Kidney (tissue), 14 donors: ENCODE results near the gene UNC45A. TPM values are rescaled to one million over a fixed set of nuclear protein-coding genes. Genes with fewer than 3 reads are reported as not detected.

ENCODE experiments used
- DNase-seq, 5 donors: peaks; one replicate each; pipeline ENCODE4 v3.0.0-alpha.2; 2013 to 2020
- FAIRE-seq: peaks from 2 replicates; lab custom pipeline; 2012; peaks lifted over from hg19 to GRCh38; lab: Jason Lieb, UNC
- H3K27ac ChIP-seq, 2 donors: one replicate each; pipeline ENCODE4 v1.7.0; 2013; ENCODE audit warnings: low read depth in 2 of 2, low read length in 2 of 2, inconsistent platforms in 1 of 2
- H3K27me3 ChIP-seq: one replicate; pipeline ENCODE4 v1.7.1; 2013; ENCODE audit warnings: low read length, inconsistent platforms; ENCODE audit not compliant: control insufficient read depth, insufficient read depth
- H3K36me3 ChIP-seq, 3 donors: one replicate each; pipeline versions ENCODE4 v1.7.0 to v1.7.1; 2013; ENCODE audit warnings: low read length in 3 of 3, control low read depth in 1 of 3, inconsistent platforms in 1 of 3; ENCODE audit not compliant: insufficient read depth in 3 of 3, control insufficient read depth in 2 of 3
- H3K4me1 ChIP-seq, 3 donors: one replicate each; pipeline versions ENCODE4 v1.7.0 to v1.7.1; 2013; ENCODE audit warnings: low read length in 3 of 3, inconsistent platforms in 1 of 3, low read depth in 1 of 3; ENCODE audit not compliant: control insufficient read depth in 2 of 3, insufficient read depth in 2 of 3
- H3K4me3 ChIP-seq, 3 donors: one replicate each; pipeline versions ENCODE4 v1.7.0 to v1.8.1; 2013; ENCODE audit warnings: low read length in 3 of 3, control low read depth in 1 of 3, inconsistent platforms in 1 of 3
- H3K9ac ChIP-seq, 3 donors: one replicate each; pipeline versions ENCODE4 v1.7.0 to v1.7.1; 2013; ENCODE audit warnings: low read length in 3 of 3, control low read depth in 1 of 3, inconsistent platforms in 1 of 3
- H3K9me3 ChIP-seq, 3 donors: one replicate each; pipeline versions ENCODE4 v1.7.0 to v1.7.1; 2013; ENCODE audit warnings: low read length in 3 of 3, control low read depth in 1 of 3, inconsistent platforms in 1 of 3; ENCODE audit not compliant: control insufficient read depth in 2 of 3, insufficient read depth in 1 of 3
- intact Hi-C: fragments of 100-400 bp; cut with DNase I; formaldehyde crosslinking; loops from one replicate; pipeline ENCODE4 v1.11.1; 2022
- polyA plus RNA-seq: library from polyadenylated mRNA; stranded (reverse); fragments of 350-450 nt; fragmentation: Illumina TruSeq; extraction: RNeasy Lipid Tissue Mini Kit (QIAGEN cat#74804); gene quantifications from one replicate; pipeline ENCODE4 v1.2.3, GENCODE V29; 2014; ENCODE audit warnings: low read depth, low replicate concordance; ENCODE audit not compliant: insufficient read depth
- total RNA-seq: library from RNA; stranded (reverse); fragmentation: NEBNext Ultra II Directional; extraction: Animal tissue kit (Norgen Biotek cat#: 25700); gene quantifications from one replicate; pipeline ENCODE4 v1.2.1, GENCODE V29; 2021
- TF ChIP-seq, protein P1 (sequence below): IDR thresholded peaks from 3 replicates; pipeline ENCODE4 v1.5.1; 2012; ENCODE audit warnings: mild to moderate bottlenecking, moderate library complexity, borderline replicate concordance; ENCODE audit not compliant: insufficient read depth; ENCODE audit errors: extremely low read depth
- donor health status: control.
- donor health status: control.
- donor health status: control.
- donor health status: control.
- donor health status: control.
- donor health status: DM: yes; HTN: yes; CAD: no.
- donor health status: Normal renal cell carcinoma (clear cell type).

The UNC45A gene
- total and polyA plus RNA-seq, 2 donors from 2014 or later = 48.9 to 62.8 TPM

DNA sequence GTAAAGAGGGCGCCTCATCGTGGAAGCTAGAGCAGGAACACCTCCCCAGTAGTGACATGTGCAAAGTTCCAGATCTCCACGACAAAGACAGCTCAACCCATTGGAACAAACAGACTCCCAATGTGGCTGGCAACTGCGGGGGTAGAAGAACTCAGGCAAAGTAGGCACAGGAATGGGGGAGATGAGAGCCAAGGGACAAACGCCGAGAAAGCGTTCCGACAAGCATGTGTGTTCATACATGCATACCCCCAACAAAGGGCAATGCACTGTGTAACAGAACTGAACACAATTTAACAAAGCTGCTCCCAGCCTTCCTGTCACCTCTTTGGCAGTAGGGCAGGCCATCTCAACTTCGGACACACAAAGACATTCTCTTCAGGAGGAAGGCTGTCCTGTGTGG is 31.2 kb downstream of the UNC45A start:
- Histone ChIP-seq H3K4me3 (no peak overlapping the region), H3K9ac (no peak overlapping the region), H3K36me3 (peaks cover 4 to 6% (median 4%) of the 10 kb centered on the region in 3 donors), H3K4me1 (no peaks in the 10 kb centered on the region), H3K27me3 (no peaks in the 10 kb centered on the region), H3K9me3 (no peaks in the 10 kb centered on the region), H3K27ac (no peak overlapping the region)
- intact Hi-C loops = no loop called here
- DNase-seq = no peak
- no peak for FAIRE-seq
- TF ChIP-seq, protein P1, sequence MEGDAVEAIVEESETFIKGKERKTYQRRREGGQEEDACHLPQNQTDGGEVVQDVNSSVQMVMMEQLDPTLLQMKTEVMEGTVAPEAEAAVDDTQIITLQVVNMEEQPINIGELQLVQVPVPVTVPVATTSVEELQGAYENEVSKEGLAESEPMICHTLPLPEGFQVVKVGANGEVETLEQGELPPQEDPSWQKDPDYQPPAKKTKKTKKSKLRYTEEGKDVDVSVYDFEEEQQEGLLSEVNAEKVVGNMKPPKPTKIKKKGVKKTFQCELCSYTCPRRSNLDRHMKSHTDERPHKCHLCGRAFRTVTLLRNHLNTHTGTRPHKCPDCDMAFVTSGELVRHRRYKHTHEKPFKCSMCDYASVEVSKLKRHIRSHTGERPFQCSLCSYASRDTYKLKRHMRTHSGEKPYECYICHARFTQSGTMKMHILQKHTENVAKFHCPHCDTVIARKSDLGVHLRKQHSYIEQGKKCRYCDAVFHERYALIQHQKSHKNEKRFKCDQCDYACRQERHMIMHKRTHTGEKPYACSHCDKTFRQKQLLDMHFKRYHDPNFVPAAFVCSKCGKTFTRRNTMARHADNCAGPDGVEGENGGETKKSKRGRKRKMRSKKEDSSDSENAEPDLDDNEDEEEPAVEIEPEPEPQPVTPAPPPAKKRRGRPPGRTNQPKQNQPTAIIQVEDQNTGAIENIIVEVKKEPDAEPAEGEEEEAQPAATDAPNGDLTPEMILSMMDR = no peak

DNA sequence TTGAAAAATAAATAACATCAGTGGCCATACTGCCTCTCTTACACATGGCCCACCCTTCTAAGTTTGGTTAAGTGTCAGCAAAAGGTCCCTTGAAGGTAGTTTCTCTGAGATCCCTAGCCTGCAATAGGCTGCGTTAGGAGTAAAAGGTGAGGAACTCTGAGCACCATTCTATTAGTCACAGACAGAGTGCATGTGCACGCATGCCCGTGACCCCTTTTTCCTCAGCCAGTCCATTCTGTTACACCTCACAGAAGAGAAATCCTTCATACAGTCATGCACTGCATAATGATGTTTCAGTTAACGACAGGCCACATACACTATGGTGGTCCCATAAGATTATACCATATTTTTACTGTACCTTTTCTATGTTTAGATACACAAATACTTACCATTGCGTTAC is 32.1 kb downstream of the UNC45A start:
- Histone ChIP-seq H3K36me3 (peaks cover 4 to 6% (median 4%) of the 10 kb centered on the region in 3 donors), H3K27me3 (no peaks in the 10 kb centered on the region), H3K4me1 (no peaks in the 10 kb centered on the region), H3K9me3 (no peaks in the 10 kb centered on the region), H3K4me3 (no peak overlapping the region), H3K9ac (no peak overlapping the region), H3K27ac (no peak overlapping the region)
- TF ChIP-seq, protein P1 = no peak
- intact Hi-C loops = no loop called here
- no peak for FAIRE-seq
- no peak for DNase-seq

DNA sequence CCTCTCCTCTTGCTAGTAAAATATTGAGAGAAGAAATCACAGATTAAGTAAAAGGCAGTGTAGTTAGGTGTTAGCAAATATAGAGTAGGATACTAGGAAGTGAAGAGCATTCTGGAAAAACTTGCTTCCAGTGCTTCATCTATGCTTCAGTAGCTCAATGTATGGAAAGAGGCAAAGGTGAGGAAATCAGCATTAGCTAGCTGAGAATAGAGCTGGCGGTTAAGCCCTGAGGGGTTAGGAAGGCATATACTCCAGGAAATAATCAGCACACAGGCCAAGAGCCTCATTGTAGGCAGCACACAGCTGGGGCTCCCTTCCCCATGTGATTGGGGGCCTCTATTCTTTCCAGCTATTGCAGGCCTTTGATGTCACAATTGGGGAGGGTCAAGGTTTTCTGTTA is 33.3 kb downstream of the UNC45A start:
- Histone ChIP-seq H3K27ac (no peak overlapping the region), H3K4me3 (no peak overlapping the region), H3K36me3 (peaks cover 4 to 6% (median 4%) of the 10 kb centered on the region in 3 donors), H3K9me3 (no peaks in the 10 kb centered on the region), H3K27me3 (no peaks in the 10 kb centered on the region), H3K4me1 (no peaks in the 10 kb centered on the region), H3K9ac (no peak overlapping the region)
- DNase-seq = no peak
- intact Hi-C loops = no loop called here
- TF ChIP-seq, protein P1 = no peak
- no peak for FAIRE-seq

DNA sequence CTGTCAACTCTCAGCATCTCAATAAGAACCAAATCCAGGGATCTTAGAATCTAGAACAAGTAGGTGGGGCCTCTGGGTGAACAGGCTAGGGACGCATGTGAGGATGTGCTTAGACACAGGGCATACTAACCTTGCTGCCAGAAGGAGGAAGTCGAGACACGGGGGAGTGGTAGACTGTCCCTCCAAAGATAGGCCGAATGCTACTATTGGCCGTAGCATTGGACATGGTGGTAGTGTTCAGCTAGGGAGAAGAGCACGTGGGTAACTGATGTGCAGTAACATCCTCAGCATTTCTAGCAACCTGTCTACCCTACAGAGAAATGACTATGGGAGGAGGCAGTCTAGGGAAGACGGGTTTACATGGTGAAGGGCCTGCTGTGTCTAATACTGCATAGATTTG is 35.2 kb downstream of the UNC45A start:
- Histone ChIP-seq H3K9me3 (no peaks in the 10 kb centered on the region), H3K4me3 (no peak overlapping the region), H3K36me3 (peaks cover 4 to 6% (median 4%) of the 10 kb centered on the region in 3 donors), H3K27ac (no peak overlapping the region), H3K27me3 (no peaks in the 10 kb centered on the region), H3K9ac (no peak overlapping the region), H3K4me1 (no peaks in the 10 kb centered on the region)
- no peak for DNase-seq
- FAIRE-seq = no peak
- intact Hi-C loops = no loop called here
- TF ChIP-seq, protein P1 = no peak
